ENCODE measurements around the gene NAT9. TPM values are rescaled to one million over a fixed set of nuclear protein-coding genes. Genes with fewer than 3 reads are reported as not detected.

NAT9 gene
- total RNA-seq, 6 experiments from 2014 or later, result 40.9 to 50.7 (median 46.6) TPM

DNA sequence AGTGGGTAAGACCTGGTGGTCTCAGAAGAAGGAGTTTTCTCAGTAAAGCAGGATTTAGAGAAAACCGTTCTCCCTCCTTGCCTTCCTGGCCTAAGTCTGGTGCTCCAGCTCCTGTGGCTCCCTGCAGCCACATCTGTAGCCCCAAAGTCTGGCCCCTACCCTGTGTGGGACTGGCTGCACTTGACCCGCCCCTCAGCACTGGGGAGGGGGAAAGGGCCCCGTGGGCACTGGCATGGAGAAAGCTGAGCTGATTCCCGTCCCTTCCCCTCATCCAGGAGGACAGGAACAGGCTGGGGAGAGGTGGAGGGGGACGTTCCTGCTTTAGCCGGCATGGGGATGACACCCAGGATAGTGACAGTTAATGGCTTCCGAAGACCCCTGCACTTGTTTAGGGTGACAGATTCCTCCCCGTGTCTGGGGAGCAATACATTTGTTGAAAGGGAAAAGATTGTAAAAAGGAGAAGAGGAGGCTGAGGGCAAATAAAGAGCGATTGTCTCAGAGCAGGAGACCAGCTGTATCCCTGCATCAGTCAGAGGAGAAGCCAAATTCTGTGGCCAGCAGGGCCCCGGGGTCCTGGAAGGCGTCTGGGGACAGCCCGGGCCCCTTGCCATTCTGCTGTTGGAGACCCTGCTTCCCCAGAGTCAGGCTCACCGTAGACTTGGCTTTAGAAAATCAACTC, 45.6 kb upstream of the NAT9 start:
- Mint-ChIP-seq H3K36me3 (ENCODE audit: low read depth) (no peaks in the 10 kb centered on the region), H3K27ac (no peak overlapping the region), H3K4me1 (ENCODE audit: low read depth) (no peaks in the 10 kb centered on the region), H3K27me3 (ENCODE audit: insufficient read depth) (no peaks in the 10 kb centered on the region; the same call in 1 of the 2 replicates), H3K9me3 (no peaks in the 10 kb centered on the region), H3K4me3 (no peak overlapping the region)
- no peak for DNase-seq
- TF ChIP-seq, protein P1, sequence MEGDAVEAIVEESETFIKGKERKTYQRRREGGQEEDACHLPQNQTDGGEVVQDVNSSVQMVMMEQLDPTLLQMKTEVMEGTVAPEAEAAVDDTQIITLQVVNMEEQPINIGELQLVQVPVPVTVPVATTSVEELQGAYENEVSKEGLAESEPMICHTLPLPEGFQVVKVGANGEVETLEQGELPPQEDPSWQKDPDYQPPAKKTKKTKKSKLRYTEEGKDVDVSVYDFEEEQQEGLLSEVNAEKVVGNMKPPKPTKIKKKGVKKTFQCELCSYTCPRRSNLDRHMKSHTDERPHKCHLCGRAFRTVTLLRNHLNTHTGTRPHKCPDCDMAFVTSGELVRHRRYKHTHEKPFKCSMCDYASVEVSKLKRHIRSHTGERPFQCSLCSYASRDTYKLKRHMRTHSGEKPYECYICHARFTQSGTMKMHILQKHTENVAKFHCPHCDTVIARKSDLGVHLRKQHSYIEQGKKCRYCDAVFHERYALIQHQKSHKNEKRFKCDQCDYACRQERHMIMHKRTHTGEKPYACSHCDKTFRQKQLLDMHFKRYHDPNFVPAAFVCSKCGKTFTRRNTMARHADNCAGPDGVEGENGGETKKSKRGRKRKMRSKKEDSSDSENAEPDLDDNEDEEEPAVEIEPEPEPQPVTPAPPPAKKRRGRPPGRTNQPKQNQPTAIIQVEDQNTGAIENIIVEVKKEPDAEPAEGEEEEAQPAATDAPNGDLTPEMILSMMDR (IDR thresholded peaks at IDR 0.05), result no peak

DNA sequence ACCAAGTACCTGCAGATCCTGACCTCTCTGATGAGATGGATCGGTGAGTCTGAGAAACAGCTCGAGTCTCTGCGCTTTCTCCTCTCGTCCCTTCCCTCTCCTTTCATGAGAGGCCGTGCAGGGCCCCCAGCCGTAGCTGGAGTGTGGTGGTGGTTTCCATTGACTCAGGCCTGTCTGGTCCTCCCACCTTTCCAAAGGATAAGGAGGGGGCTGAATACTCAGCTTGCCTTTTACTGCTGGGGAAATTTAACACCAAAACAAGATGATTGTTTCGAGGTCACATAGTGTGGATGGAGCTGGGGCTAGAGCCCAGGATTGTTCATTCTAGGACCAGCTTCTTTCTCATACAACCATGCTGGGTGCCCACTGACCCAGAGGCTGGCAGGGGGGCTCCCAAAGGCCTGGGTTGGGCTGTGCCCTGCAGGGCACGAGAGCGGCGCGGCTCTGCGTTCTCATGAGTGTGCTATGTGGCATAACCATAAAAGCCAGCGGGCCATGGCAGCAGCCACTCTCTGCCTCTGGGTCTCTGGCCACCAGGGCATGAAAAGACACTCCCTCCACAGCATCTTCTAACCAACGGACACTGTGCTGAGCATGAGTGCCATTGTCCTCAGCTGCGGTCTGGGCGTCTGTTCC, 43.8 kb upstream of the NAT9 start:
- H3K4me1 Mint-ChIP-seq (ENCODE audit: low read depth), result no peaks in the 10 kb centered on the region
- no peaks in the 10 kb centered on the region for H3K36me3 Mint-ChIP-seq (ENCODE audit: low read depth)
- no peak overlapping the region for H3K4me3 Mint-ChIP-seq
- no peak for DNase-seq
- peaks cover 2% of the 10 kb centered on the region; the same call in 1 of the 2 replicates for H3K27me3 Mint-ChIP-seq (ENCODE audit: insufficient read depth)
- no peaks in the 10 kb centered on the region for H3K9me3 Mint-ChIP-seq
- TF ChIP-seq, protein P1 (IDR thresholded peaks at IDR 0.05), result no peak
- H3K27ac Mint-ChIP-seq, result no peak overlapping the region

DNA sequence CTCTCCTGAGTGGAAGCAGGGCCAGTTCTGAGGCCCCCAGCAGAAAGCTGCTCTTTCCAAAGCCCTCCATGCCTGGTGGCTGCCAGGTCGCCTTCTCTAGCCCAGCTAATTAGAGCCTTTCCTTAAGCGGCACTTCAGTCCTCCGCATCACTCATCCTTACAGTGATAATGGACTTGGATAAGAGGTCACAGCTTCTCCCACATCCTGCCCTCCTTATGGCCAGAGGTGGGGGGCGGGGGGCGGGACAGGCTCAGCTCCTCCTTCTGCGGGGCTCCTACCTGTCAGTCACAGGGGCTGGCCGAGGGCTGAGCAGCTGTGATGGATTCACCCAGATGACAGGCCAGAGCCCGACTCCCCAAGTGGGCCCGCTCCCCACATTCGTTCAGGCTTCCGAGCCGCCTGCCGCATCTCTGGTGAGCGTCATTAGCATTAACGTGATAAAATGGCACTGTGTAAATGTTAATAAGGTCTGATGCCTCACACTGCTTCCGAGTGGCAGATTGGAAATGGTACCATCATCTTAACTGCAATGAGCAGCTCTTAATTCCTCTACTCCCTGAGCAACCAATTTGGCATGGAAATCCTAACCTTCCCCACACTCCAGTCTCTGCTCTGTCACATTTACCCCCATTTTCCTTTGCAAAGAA, 42.3 kb upstream of the NAT9 start:
- Mint-ChIP-seq H3K27me3 (ENCODE audit: insufficient read depth) (peaks cover 2% of the 10 kb centered on the region; the same call in 1 of the 2 replicates), H3K27ac (no peak overlapping the region), H3K36me3 (ENCODE audit: low read depth) (no peaks in the 10 kb centered on the region), H3K4me3 (no peak overlapping the region), H3K9me3 (no peaks in the 10 kb centered on the region), H3K4me1 (ENCODE audit: low read depth) (no peaks in the 10 kb centered on the region)
- no peak for DNase-seq
- TF ChIP-seq, protein P1 (IDR thresholded peaks at IDR 0.05), result no peak

- H3K9me3 Mint-ChIP-seq, result no peaks in the 10 kb centered on the region
- TF ChIP-seq, protein P1 (IDR thresholded peaks at IDR 0.05), result no peak
- H3K4me3 Mint-ChIP-seq, result no peak overlapping the region
- no peak for DNase-seq
- H3K27ac Mint-ChIP-seq, result no peak overlapping the region
- H3K27me3 Mint-ChIP-seq (ENCODE audit: insufficient read depth), result peaks cover 2% of the 10 kb centered on the region; the same call in 1 of the 2 replicates
- no peaks in the 10 kb centered on the region for H3K4me1 Mint-ChIP-seq (ENCODE audit: low read depth)
- no peaks in the 10 kb centered on the region for H3K36me3 Mint-ChIP-seq (ENCODE audit: low read depth)
Measured at GRCh38 chr17:74816905-74817620, 40.9 kb upstream of the NAT9 start.

GRCh38 chr17:74815550-74816370, 39.6 kb upstream of the NAT9 start:
- H3K36me3 Mint-ChIP-seq (ENCODE audit: low read depth), result no peaks in the 10 kb centered on the region
- TF ChIP-seq, protein P1 (IDR thresholded peaks at IDR 0.05), result peak; percentile 58
- H3K4me3 Mint-ChIP-seq, result no peak overlapping the region
- no peaks in the 10 kb centered on the region for H3K9me3 Mint-ChIP-seq
- no peak for DNase-seq
- peaks cover 2% of the 10 kb centered on the region; the same call in 1 of the 2 replicates for H3K27me3 Mint-ChIP-seq (ENCODE audit: insufficient read depth)
- H3K27ac Mint-ChIP-seq, result no peak overlapping the region
- H3K4me1 Mint-ChIP-seq (ENCODE audit: low read depth), result no peaks in the 10 kb centered on the region
